Suppressor macrophage treated with lipopolysaccharide for 1 hour (primary cell): Measurements from ENCODE around the gene HELZ.
"Not testable (repeated sequence)": the region's sequence is repeated elsewhere in the genome, so short reads cannot be mapped to it uniquely, and the experiment has no call there.

Experiments
- DNase-seq, 3 donors: peaks; one replicate each; pipeline ENCODE4 v3.0.0-alpha.2; 2020 to 2022

The HELZ gene, protein sequence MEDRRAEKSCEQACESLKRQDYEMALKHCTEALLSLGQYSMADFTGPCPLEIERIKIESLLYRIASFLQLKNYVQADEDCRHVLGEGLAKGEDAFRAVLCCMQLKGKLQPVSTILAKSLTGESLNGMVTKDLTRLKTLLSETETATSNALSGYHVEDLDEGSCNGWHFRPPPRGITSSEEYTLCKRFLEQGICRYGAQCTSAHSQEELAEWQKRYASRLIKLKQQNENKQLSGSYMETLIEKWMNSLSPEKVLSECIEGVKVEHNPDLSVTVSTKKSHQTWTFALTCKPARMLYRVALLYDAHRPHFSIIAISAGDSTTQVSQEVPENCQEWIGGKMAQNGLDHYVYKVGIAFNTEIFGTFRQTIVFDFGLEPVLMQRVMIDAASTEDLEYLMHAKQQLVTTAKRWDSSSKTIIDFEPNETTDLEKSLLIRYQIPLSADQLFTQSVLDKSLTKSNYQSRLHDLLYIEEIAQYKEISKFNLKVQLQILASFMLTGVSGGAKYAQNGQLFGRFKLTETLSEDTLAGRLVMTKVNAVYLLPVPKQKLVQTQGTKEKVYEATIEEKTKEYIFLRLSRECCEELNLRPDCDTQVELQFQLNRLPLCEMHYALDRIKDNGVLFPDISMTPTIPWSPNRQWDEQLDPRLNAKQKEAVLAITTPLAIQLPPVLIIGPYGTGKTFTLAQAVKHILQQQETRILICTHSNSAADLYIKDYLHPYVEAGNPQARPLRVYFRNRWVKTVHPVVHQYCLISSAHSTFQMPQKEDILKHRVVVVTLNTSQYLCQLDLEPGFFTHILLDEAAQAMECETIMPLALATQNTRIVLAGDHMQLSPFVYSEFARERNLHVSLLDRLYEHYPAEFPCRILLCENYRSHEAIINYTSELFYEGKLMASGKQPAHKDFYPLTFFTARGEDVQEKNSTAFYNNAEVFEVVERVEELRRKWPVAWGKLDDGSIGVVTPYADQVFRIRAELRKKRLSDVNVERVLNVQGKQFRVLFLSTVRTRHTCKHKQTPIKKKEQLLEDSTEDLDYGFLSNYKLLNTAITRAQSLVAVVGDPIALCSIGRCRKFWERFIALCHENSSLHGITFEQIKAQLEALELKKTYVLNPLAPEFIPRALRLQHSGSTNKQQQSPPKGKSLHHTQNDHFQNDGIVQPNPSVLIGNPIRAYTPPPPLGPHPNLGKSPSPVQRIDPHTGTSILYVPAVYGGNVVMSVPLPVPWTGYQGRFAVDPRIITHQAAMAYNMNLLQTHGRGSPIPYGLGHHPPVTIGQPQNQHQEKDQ (N-terminal part only)

DNA sequence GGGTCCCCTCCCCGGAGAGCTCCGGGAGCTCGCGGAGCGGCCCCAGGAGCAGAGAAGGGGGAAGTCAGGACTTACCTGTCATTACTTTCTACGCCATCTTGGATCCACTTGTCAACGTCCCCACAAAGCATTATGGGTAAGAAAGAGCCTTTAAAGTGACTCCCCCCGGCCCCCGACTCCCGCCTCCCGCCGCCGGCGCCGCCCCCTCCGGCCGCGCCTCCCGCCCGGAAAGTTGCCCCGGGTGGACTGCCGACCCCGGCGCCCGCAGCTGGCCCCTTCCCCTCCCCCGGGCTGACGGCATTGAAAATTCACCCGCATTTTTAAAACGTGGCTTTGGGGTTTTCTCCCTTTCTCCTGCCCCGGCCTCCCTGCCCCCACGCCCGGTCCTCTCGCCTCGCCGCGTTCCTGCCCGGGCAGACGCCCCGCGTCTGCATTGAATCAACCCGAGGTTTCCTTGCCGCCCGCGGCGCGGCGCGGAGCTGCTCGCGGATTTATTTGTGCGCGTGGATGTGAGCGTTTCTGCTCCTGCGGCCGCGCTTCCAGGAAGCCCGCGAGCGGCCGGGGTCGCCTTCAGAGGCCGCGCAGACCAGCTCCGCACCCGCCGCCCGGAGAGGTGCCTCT lies at the start of gene HELZ:
Gene HELZ (minus strand): TSS at position 124 of the 621 bp plus-strand sequence. CDS start 26,392 bp downstream, outside the sequence.
- peak; percentile 86 to 93 (median 92) for DNase-seq

DNA sequence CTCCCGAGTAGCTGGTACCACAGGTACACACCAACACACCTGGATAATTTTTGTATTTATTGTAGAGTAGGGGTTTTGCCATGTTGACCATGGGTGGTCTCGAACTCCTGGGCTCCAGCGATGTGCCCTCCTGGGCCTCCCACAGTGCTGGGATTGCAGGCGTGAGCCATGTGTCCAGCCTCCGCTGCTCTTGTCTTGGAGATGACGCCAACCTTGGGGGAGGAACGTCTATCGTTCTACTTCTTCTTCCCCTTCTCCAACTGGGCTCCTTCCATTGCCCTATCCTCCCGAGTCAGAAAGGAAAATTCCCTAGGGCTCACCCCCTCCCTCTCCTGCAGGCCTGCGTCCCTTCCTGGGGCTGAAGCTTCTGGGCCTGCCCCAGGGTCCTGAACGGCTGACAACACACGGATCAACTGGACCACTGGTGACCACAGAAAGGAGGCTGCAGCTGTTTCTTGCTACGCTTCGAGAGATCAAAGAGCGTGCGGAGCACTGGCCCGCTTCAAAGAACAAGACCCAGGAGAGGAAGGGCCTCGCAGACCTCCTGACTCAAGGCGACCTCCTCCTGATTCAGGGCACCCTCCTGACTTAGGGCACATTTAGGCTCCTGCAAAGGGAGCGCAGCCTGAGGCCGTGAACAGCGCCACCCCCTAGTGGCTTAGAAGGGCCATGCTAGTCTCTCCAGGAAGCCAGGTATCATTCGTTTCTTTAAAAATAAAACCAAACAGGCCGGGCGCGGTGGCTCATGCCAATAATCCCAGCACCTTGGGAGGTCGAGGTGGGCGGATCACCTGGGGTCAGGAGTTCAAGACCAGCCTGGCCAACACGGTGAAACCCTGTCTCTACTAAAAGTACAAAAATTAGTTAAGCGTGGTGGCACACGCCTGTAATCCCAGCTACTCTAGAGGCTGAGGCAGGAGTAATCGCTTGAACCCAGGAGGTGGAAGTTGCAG lies 48.5 kb upstream of the HELZ start:
- DNase-seq, result peak; percentile 77 to 83 (median 78)

DNA sequence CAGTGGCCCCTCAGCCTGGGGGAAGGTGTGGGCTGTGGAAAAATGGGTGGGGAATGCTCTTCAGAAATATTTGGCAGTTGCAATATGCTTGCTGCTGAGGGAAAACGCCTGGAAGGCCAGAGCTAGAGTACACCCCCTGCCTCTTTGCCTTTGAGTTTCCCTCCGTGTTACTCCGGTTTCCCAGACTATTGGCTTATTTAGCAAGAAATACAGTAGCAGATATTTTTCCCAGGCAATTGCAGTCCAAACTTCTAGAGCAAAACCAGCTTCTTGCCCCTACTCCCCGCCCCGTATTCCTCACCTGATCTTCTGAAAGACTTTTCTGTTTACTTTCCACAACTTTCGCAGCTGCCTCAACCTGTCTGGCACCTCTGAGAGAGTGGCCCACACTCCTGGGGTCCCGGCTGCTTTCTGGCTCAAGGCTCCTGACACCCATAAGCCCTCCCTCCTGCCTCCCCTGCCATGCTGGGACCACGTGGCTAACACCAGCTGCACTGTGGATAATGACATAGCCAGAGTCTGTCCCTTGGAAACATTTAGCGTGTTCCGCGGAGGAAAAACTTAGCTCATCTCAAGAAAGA lies 45.8 kb upstream of the HELZ start:
- DNase-seq, result no peak

DNA sequence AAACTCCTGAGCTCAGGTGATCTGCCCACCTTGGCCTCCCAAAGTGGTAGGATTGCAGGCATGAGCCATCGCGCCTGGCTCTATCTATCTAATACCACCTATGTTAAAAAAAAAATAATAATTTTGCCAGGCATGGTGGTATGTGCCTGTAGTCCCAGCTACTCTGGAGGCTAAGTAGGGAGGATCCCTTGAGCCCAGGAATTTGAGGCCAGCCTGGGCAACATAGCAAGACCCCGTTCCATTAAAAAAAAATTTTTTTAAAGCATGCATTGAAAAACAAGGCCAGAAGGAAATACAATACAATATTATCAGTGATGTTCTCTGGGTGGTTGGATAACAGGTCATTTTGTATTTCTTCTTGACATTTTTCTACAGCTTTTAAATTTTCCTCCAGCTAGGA lies 45.2 kb upstream of the HELZ start:
- DNase-seq, result no peak

DNA sequence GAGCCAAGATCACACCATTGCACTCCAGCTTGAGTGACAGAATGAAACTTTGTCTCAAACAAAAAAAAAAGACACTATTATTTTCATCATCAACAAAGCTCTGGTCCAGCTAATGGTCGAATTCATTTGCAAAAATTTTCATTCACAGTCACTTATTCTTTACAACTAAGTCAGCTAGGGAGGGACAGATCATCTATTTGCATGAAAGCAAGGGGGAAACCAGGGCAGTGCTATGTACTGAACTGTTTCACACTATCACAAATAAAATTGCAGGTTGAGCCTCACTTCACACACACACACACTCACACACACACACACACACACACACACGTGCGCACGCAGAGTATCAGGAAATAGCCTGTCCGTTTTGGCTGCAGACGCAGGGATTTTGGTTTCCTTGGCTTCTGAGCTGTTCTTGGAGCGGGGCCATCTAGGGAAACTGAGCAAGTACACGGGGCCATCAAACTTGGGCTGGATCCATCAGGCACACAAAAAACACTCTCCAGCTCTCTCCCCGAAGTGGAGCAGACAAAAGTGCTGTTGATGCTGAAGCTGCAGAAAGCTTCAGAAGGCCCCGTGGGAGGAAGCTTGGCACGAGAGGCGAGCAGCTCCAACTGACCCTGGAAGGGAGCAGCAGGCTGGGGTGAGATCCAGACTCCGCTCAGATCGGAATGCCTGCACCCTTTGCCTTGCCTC lies 44.3 kb upstream of the HELZ start:
- DNase-seq, result peak; percentile 30 to 46 (median 42)

DNA sequence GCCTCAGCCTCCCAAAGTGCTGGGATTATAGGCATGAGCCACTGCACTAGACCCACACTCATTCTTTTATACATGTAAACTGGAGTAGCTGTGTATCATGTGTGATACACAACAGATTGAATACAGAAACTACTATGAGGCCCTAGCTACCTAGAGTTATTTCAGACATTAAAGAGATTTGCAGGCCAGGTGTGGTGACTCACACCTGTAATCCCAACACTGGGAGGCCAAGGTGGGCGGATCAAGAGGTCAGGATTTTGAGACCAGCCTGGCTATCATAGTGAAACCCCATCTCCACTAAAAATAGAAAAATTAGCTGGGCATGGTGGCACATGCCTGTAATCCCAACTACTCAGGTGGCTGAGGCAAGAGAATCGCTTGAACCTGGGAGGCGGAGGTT lies 41.8 kb upstream of the HELZ start:
- DNase-seq, result not testable (repeated sequence)

DNA sequence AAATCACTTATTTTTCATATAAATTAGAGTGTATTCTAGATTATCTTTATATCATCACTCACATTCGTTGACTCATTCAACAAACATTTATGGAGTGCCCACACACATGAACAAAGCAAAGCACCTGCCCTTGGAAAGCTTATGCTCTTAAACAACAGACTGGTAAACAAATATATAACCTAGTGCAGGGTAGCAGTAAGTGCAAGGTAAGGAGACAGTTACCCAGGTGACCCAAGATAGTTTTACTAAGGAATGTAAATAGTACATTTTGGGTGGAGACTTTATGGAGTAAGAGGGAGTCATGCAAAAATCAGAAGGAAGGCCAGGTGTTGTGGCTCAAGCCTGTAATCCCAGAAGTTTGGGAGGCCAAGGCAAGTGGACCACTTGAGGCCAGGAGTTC lies 40.4 kb upstream of the HELZ start:
- no peak for DNase-seq

DNA sequence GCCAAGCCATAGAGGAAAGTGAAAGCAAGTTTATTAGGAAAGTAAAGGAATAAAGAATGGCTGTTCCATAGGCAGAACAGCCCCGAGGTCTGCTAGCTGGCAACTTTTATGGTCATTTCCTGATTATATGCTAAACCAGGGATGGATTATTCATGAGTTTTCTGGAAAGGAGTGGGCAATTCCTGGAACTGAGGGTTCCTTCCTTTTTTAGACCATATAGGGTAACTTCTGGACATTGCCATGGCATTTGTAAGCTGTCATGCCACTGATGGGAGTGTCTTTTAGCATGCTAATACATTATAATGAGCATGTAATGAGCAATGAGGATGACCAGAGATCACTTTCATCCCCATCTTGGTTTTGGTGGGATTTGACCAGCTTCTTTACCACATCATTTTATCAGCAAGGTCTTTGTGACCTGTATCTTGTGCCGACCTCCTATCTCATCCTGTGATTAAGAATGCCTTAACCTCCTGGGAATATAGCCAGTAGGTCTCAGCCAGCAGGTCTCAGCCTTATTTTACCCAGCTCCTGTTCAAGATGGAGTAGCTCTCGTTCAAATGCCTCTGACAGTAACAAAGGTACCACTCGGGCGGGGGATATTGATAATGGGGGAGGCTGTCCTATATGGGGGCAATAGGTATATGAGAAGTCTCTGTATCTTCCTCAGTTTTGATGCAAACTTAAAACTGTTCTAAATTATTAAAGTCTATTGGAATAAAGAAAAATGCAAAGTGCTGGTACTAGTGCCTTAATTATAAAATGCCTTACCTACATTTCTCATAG lies 38.9 kb upstream of the HELZ start:
- peak in 2 of 3 donors; percentile 35 to 82 for DNase-seq

DNA sequence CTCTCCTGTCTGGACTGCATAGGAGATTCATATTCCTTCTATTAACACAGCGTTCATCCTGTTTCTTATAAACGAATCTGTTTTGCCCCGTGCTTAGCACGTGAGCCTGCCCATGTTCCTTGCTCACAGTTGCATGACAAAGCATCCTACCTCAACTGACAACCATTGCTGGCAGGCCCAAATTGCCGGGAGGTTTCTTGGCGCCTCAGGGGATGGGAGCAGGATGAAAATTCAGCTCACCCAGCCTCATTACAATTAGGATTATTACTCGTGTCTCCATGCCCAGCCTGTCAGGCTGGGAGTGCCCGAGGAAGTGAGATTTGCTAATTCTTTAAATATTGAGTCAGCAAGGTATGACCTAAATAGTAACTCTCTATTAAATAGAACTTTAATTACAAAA lies 36.7 kb upstream of the HELZ start:
- DNase-seq, result no peak

DNA sequence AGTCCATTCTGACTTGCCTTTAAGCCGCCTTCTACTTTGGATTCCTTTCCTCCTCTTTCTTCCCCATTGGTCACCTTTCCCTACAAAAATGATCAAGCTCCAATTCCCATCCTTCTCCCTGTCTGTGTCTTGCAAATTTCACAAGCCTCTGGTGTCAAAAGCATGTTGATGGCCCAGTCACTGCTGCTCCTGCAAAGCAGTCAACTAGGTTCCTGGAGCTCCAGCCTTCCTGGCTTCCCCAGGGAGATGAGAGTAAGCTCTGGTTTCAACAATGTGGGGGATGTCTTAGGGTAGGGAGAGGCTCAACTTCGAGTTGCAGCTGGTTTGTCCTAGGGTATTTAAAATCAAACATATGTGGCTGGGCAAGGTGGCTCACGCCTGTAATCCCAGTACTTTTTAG lies 36.1 kb upstream of the HELZ start:
- DNase-seq, result no peak

DNA sequence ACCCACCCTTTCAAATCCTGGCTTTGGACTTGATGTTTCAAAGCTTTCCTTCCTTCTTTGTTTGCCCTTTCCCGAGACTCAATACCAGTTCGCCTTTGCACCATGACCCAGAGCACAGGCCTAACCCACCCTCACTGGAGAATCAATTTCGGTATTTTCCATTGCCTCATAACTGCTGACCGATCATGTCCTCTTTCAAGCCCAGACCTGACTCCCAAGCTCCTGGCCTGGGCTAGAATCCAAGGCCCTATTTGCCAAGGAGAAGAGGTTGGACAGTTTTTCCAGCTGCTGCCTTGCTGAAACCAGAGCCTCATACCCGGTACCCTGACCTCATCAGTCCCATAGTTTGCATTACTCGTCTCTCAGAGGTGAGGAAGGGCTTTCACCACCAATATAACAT lies 35.3 kb upstream of the HELZ start:
- no peak for DNase-seq

DNA sequence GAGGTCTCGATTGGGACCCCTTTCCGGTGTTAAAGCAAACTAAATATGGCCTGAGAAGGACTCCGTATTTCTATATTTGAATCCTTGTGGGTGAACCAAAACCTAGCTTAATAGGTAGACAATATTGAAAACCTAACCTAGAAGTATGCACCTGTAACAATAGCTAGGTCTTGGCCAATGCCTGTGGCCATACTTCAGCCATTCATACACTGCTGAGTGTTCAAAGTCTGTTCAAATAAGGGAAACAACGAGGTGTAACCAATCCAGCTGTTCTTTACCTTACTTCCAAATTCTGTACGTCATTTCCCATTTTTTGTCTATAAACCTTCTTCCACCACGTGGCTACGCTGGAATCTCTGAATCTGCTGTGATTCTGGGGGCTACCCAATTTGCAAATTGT lies 34.1 kb upstream of the HELZ start:
- no peak for DNase-seq

DNA sequence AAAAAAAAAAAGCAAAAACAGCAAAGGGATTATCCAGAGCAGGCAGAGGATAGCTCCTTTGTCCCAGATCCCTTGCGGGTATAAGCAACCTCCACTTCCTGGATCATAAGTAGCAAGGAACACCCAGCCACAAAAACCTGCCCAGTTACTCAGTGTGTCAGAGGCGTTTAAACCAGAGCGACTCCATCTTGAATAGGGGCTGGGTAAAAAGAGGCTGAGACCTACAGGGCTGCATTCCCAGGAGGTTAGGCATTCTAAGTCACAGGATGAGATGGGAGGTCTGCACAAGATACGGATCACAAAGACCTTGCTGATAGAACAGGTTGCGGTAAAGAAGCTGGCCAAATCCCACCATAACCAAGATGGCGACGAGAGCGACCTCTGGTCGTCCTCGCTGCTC lies 33.4 kb upstream of the HELZ start:
- no peak for DNase-seq

DNA sequence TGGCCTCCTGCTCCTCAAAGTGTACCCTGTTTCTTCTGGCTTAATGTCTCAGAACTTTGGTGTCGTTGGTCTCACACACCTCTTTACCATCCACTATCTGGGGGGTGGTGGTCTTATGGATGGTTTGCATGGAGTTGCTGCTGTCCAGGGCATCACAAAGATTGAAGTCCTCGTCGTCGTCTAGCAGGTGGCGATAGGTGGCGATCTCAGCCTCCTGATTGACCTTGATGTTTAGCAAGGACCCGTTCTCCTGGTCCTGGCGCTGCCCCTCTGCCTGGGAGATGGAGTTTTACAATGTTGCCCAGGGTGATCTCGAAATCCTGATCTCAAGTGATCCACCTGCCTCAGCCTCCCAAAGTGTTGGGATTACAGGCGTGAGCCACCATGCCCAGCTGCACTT lies 31.1 kb upstream of the HELZ start:
- no peak for DNase-seq

DNA sequence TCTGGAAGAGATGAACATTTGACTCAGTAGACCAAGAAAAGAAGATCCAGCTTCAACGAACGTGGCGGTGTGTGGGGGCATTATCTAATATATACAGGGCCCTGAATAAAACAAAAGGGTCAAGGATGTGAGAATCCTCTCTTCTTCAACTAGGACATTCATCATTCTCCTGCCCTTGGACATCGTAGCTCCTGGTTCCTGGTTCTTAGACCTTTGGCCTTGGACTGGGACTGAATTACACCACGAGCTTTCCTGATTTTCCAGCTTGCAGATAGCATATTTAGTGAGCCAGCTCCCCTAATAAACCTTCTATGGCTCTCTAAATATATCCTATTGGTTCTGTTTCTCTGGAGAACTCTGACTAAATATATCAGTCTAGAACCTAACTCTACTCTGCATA lies 29.5 kb upstream of the HELZ start:
- DNase-seq, result no peak

DNA sequence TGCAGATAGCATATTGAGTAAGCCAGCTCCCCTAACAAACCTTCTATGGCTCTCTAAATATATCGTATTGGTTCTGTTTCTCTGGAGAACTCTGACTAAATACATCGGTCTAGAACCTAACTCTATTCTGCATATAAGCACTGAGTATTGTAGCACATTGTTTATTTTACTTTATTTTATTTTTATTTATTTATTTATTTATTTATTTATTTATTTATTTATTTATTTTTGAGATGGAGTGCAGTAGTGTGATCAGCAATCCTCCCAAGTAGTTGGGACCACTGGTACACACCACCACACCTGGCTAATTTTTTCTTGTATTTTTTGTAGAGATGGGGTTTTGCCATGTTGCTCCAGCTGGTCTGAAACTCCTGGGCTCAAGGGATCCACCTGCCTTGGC lies 28.9 kb upstream of the HELZ start:
- DNase-seq, result no peak

DNA sequence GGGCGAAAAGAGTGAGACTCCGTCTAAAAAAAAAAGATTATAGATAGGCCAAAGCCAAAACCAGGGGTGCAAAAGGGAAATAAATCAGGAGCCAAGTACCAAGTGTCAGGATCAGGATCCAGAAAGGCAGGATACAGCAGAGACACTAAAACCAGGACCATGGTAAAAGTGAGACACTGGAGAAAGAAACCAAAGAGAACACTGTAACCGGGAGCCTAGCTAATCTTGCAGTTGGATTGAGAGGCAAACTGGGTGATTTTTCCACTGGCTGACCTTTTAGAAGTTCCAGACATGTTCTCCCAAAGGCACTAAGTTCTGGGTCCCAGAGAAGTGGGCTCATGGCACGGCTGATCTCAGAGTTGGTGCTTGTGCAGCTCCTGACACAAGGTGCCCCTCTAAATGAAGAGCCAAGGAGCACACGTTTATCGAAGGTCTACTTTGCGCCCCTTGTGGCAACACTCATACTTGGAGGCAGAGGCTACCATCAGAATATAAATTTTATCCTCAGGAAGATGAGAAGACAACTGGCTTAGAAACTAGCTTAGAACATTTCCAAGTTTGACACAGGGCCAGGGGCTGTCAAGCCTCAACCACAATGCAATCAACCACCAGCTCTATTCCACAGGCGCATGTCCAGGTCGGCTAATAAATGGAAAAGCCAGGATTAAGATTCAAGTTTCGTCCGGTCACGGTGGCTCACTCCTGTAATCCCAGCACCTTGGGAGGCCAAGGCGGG lies 27.5 kb upstream of the HELZ start:
- DNase-seq, result peak in 1 of 3 donors; percentile 22

DNA sequence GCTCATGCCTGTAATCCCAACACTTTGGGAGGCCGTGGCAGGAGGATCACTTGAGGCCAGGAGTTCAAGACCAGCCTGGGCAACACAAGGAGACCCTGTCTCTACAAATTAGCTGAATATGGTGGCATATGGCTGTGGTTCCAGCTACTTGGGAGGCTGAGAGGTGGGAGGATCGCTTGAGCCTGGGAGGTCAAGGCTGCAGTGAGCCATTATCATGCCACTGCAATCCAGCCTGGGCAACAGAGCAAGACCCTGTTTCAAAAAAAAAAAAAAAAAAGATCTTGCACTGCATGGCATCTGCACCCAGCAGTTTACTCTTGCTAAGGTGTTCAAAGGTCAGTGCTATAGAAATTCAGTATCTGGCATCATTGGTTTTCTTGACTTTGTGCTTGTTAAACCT lies 26.2 kb upstream of the HELZ start:
- DNase-seq, result not testable (repeated sequence)

DNA sequence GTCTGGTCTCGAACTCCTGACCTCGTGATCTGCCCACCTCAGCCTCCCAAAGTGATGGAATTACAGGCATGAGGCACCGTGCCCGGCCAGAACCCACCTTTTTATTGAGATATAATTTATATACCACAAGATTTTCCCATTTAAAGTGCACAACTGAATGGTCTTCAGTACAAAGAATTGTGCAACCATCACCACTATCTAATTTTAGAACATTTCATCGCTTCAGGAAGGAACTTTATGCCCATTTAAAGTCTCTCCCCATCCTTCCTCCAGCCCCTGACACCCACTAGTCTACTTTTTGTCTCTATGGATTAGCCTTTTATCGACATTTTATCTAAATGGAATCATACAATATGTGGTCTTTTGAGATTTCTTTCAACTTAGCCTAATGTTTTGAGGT lies 25.4 kb upstream of the HELZ start:
- no peak for DNase-seq
